HepG2 (cell line): ENCODE measurements around the gene LRRC25. TPM values are rescaled to one million over a fixed set of nuclear protein-coding genes. Genes with fewer than 3 reads are reported as not detected.

Experiments used
- ATAC-seq: fragments of 200-7000 bp; cut with Tn5 transposase; 3 replicates; pipeline ENCODE4 v1.9.1; 2020; ENCODE audit warnings: mild to moderate bottlenecking, moderate library complexity
- BruUV-seq: library from RNA; stranded (reverse); fragments of 400-500 nt; replicated peaks from 2 replicates; lab custom pipeline; 2021; lab: Mats Ljungman, UMichigan
- CTCF ChIA-PET: fragments of 300-600 bp; formaldehyde crosslinking; extraction: SDS; loops from one replicate; lab custom pipeline; 2021; ENCODE audit warnings: low total read pairs, inconsistent platforms, low intra/inter-chr PET ratio; lab: Yijun Ruan, JAX
- POLR2A ChIA-PET: fragments of 350-600 bp; sonication (Branson Sonifier 250); formaldehyde crosslinking; loops from one replicate; lab custom pipeline; 2020; ENCODE audit warnings: antibody characterized with exemption, inconsistent platforms; lab: Yijun Ruan, JAX
- DNase-seq: peaks from one replicate; pipeline ENCODE4 v3.0.0-alpha.2; 2015; ENCODE audit warnings: low spot score
- FAIRE-seq: peaks from 3 replicates; lab custom pipeline; 2011; peaks lifted over from hg19 to GRCh38; lab: Jason Lieb, UNC
- H2AFZ ChIP-seq: one replicate; pipeline ENCODE4 v1.6.1; 2011; ENCODE audit warnings: low read length, inconsistent platforms
- H3K27ac ChIP-seq: fragments of 300-600 bp; 3 replicates; pipeline ENCODE4 v1.8.0; 2011; ENCODE audit warnings: mixed run types, mild to moderate bottlenecking, mixed read lengths, low read length, inconsistent platforms; ENCODE audit not compliant: insufficient read depth; ENCODE audit errors: extremely low read length
- H3K27me3 ChIP-seq, 2 experiments: fragments of 200-600 bp in 1 of 2; 2 replicates in 1 of 2; 3 replicates in 1 of 2; pipeline versions ENCODE4 v1.6.0 to v1.8.0; 2011; ENCODE audit warnings: low read length in 2 of 2, mild to moderate bottlenecking in 2 of 2, moderate library complexity in 2 of 2, inconsistent platforms in 1 of 2; ENCODE audit not compliant: insufficient read depth in 2 of 2, control insufficient read depth in 1 of 2
- H3K36me3 ChIP-seq, 2 experiments: fragments of 200-600 bp in 1 of 2; replicated peaks in 1 of 2; 2 replicates in 1 of 2; 3 replicates in 1 of 2; pipeline versions ENCODE4 v1.5.1 to v1.8.0; 2011; ENCODE audit warnings: low read length in 2 of 2, inconsistent platforms in 1 of 2; ENCODE audit not compliant: insufficient read depth in 2 of 2, control insufficient read depth in 1 of 2
- H3K4me1 ChIP-seq: 2 replicates; pipeline ENCODE4 v1.5.1; 2012; ENCODE audit warnings: low read length, inconsistent platforms; ENCODE audit not compliant: insufficient read depth
- H3K4me2 ChIP-seq: 2 replicates; pipeline ENCODE4 v1.6.0; 2011; ENCODE audit warnings: low read depth, low read length, inconsistent platforms
- H3K4me3 ChIP-seq, 3 experiments: fragments of 200-600 bp in 1 of 3; sonication (generic), shearing (Covaris generic) in 1 of 3; replicated peaks in 1 of 3; 2 replicates each; pipeline ENCODE4 v1.5.1; 2011 to 2016; ENCODE audit warnings: low read length in 3 of 3, inconsistent platforms in 2 of 3, low read depth in 2 of 3, mild to moderate bottlenecking in 2 of 3, control low read depth in 1 of 3, mixed read lengths in 1 of 3; ENCODE audit not compliant: insufficient read depth in 1 of 3
- H3K79me2 ChIP-seq: one replicate; pipeline ENCODE4 v1.6.1; 2011; ENCODE audit warnings: low read length, inconsistent platforms; ENCODE audit not compliant: insufficient read depth
- H3K9ac ChIP-seq: 2 replicates; pipeline ENCODE4 v1.6.0; 2011; ENCODE audit warnings: mild to moderate bottlenecking, low read depth, low read length, inconsistent platforms; ENCODE audit not compliant: insufficient read depth
- H3K9me3 ChIP-seq: 2 replicates; pipeline ENCODE4 v1.5.1; 2012; ENCODE audit warnings: mild to moderate bottlenecking, low read length
- H4K20me1 ChIP-seq: 2 replicates; pipeline ENCODE4 v1.6.0; 2011; ENCODE audit warnings: inconsistent platforms, mild to moderate bottlenecking, low read length, moderate library complexity; ENCODE audit not compliant: insufficient read depth
- ARNTL ChIP-seq: sonication (generic); formaldehyde crosslinking; IDR thresholded peaks from 2 replicates; pipeline ENCODE4 v1.4.0; 2020; ENCODE audit warnings: mild to moderate bottlenecking, missing genetic modification reagents
- CAMTA2 ChIP-seq: sonication (generic); formaldehyde crosslinking; IDR thresholded peaks from 2 replicates; pipeline ENCODE4 v1.4.0; 2020; ENCODE audit warnings: mild to moderate bottlenecking, missing genetic modification reagents, borderline replicate concordance
- ELF3 ChIP-seq: IDR thresholded peaks from 2 replicates; pipeline ENCODE4 v1.6.1; 2016; ENCODE audit warnings: missing genetic modification reagents, missing compliant biosample characterization
- HMG20A ChIP-seq: IDR thresholded peaks from 2 replicates; pipeline ENCODE4 v1.6.1; 2016; ENCODE audit warnings: borderline replicate concordance
- IKZF5 ChIP-seq: IDR thresholded peaks from 2 replicates; pipeline ENCODE4 v1.6.1; 2018; ENCODE audit warnings: missing genetic modification reagents, mild to moderate bottlenecking, missing compliant biosample characterization
- NR2C2 ChIP-seq: sonication (generic); formaldehyde crosslinking; IDR thresholded peaks from 2 replicates; pipeline ENCODE4 v1.4.0; 2020; ENCODE audit warnings: missing genetic modification reagents, mild to moderate bottlenecking, moderate library complexity, borderline replicate concordance
- SKI ChIP-seq: fragments of 450-650 bp; IDR thresholded peaks from one replicate; pipeline ENCODE4 v1.6.1; 2018; ENCODE audit warnings: mild to moderate bottlenecking; ENCODE audit not compliant: partially characterized antibody
- SPEN ChIP-seq: sonication (generic); formaldehyde crosslinking; IDR thresholded peaks from 2 replicates; pipeline ENCODE4 v1.5.1; 2020; ENCODE audit warnings: low read depth, mild to moderate bottlenecking, missing genetic modification reagents
- STAG1 ChIP-seq: sonication (generic); formaldehyde crosslinking; IDR thresholded peaks from 2 replicates; pipeline ENCODE4 v1.4.0; 2020; ENCODE audit warnings: missing genetic modification reagents
- TAF15 ChIP-seq: fragments of 200-400 bp; formaldehyde crosslinking; IDR thresholded peaks from one replicate; pipeline ENCODE4 v1.6.1; 2018; ENCODE audit warnings: mild to moderate bottlenecking, low read depth, low read length; ENCODE audit not compliant: poor library complexity, severe bottlenecking
- ZFP36L2 ChIP-seq: sonication (generic); formaldehyde crosslinking; IDR thresholded peaks from 2 replicates; pipeline ENCODE4 v1.4.0; 2020; ENCODE audit warnings: missing genetic modification reagents
- ZFP90 ChIP-seq: sonication (generic); formaldehyde crosslinking; IDR thresholded peaks from 2 replicates; pipeline ENCODE4 v1.8.0; 2022; ENCODE audit warnings: missing genetic modification reagents, mild to moderate bottlenecking, inconsistent platforms, borderline replicate concordance
- ZFX ChIP-seq: sonication (generic); formaldehyde crosslinking; IDR thresholded peaks from 2 replicates; pipeline ENCODE4 v1.4.0; 2020; ENCODE audit warnings: mild to moderate bottlenecking, low read depth, missing genetic modification reagents, moderate library complexity
- ZNF263 ChIP-seq: sonication (generic); formaldehyde crosslinking; IDR thresholded peaks from 2 replicates; pipeline ENCODE4 v1.4.0; 2020; ENCODE audit warnings: missing genetic modification reagents
- ZNF607 ChIP-seq: sonication (generic); formaldehyde crosslinking; IDR thresholded peaks from 2 replicates; pipeline ENCODE4 v1.5.1; 2020; ENCODE audit warnings: missing genetic modification reagents, mild to moderate bottlenecking, borderline replicate concordance
- WGBS: methylation state at CpG from one replicate; pipeline ENCODE4 v1.1.6; 2017; ENCODE audit warnings: low lambda C conversion rate; 5-methylcytosine and 5-hydroxymethylcytosine counted together
- in situ Hi-C: cut with HindIII; loops from 2 replicates; pipeline ENCODE4 v1.10.0; 2017; ENCODE audit warnings: low pct_unique_long_range_greater_than_20kb; ENCODE audit not compliant: extremely low pct_ligation_motif_present
- intact Hi-C: fragments of 100-400 bp; cut with micrococcal nuclease; formaldehyde crosslinking; loops from one replicate; pipeline ENCODE4 v1.10.0; 2022; ENCODE audit not compliant: unreplicated experiment
- polyA plus RNA-seq, 8 experiments: library from polyadenylated mRNA; depleted of rRNA in 3 of 8; stranded (reverse) in 7 of 8; unstranded in 1 of 8; fragments of >200 nt; fragmentation: Illumina TruSeq in 4 of 8; extraction: Trizol in 4 of 8; gene quantifications; 2 replicates each; pipeline versions ENCODE4 v1.2.1 to v1.2.3, GENCODE V29; 2011 to 2016; ENCODE audit warnings: low read depth in 4 of 8, missing spikeins in 1 of 8, mixed read lengths in 1 of 8; ENCODE audit not compliant: insufficient read depth in 1 of 8
- total RNA-seq, 5 experiments: library from RNA; depleted of rRNA; stranded (reverse); fragments of >200 nt; fragmentation: Illumina TruSeq; extraction: Trizol; gene quantifications; 2 replicates each; pipeline ENCODE4 v1.2.3, GENCODE V29; 2016; ENCODE audit warnings: low read depth in 1 of 5
- TF ChIP-seq, protein P1 (sequence below): sonication (generic); formaldehyde crosslinking; conservative IDR thresholded peaks from 2 replicates; pipeline ENCODE4 v1.4.0; 2020; ENCODE audit warnings: mild to moderate bottlenecking, missing genetic modification reagents, moderate library complexity
- TF ChIP-seq, protein P2 (sequence below): sonication (generic); formaldehyde crosslinking; IDR thresholded peaks from 2 replicates; pipeline ENCODE4 v1.4.0; 2020; ENCODE audit warnings: missing genetic modification reagents

The LRRC25 gene
- total and polyA plus RNA-seq, 2 of the 13 experiments (the other 11 are each of a cell fraction or from before 2014, with no cell fraction given), result 0.13 to 0.53 TPM

- BruUV-seq, result no TSS peak
- peak overlapping the region; percentile 64 for H3K27ac ChIP-seq
- FAIRE-seq (no peak), ATAC-seq (peak; percentile 52), DNase-seq (peak; percentile 55)
- ChIA-PET POLR2A (interaction anchor here (1.0 to 3.7 kb wide), 10 partner anchors 19 to 168 kb away, joined by 3 to 25 read pairs (median 4); partner anchors contain the start of genes GDF15, ISYNA1 and JUND), CTCF (no interaction called here)
- H3K4me2 ChIP-seq, result peak overlapping the region; percentile 85
- no peak overlapping the region for H2AFZ ChIP-seq
- peaks cover 8% of the 10 kb centered on the region; the same call in 1 of the 2 replicates for H4K20me1 ChIP-seq
- no peaks in the 10 kb centered on the region for H3K27me3 ChIP-seq
- 0 out of 5 replicates have a peak, but pooled peaks cover 0 to 3% of the 10 kb centered on the region in 2 experiments for H3K36me3 ChIP-seq
- no peaks in the 10 kb centered on the region for H3K9me3 ChIP-seq
- H3K9ac ChIP-seq, result peak overlapping the region; percentile 73
- in situ Hi-C loops, result loop anchor here (10.0 kb wide), 2 partner anchors 145 to 215 kb away; partner anchors contain the start of genes IQCN and RAB3A
- intact Hi-C loops, result no loop called here
- H3K79me2 ChIP-seq, result peaks cover 31% of the 10 kb centered on the region
- 0% methylated on average over 5 of the region's 97 CpGs for WGBS
- H3K4me3 ChIP-seq, result peak overlapping the region; percentile 60 to 78 (median 76); a peak in 5 of 6 replicates
- peaks cover 58% of the 10 kb centered on the region for H3K4me1 ChIP-seq
- TF ChIP-seq HMG20A (CRISPR knock-in tag), result no peak
- peak; percentile 23 for TF ChIP-seq SKI
- TF ChIP-seq ZFX (CRISPR knock-in tag), result peak; percentile 35
- peak; percentile 73; the same call in 1 of the 2 replicates for TF ChIP-seq CAMTA2 (CRISPR knock-in tag)
- TF ChIP-seq, protein P1, sequence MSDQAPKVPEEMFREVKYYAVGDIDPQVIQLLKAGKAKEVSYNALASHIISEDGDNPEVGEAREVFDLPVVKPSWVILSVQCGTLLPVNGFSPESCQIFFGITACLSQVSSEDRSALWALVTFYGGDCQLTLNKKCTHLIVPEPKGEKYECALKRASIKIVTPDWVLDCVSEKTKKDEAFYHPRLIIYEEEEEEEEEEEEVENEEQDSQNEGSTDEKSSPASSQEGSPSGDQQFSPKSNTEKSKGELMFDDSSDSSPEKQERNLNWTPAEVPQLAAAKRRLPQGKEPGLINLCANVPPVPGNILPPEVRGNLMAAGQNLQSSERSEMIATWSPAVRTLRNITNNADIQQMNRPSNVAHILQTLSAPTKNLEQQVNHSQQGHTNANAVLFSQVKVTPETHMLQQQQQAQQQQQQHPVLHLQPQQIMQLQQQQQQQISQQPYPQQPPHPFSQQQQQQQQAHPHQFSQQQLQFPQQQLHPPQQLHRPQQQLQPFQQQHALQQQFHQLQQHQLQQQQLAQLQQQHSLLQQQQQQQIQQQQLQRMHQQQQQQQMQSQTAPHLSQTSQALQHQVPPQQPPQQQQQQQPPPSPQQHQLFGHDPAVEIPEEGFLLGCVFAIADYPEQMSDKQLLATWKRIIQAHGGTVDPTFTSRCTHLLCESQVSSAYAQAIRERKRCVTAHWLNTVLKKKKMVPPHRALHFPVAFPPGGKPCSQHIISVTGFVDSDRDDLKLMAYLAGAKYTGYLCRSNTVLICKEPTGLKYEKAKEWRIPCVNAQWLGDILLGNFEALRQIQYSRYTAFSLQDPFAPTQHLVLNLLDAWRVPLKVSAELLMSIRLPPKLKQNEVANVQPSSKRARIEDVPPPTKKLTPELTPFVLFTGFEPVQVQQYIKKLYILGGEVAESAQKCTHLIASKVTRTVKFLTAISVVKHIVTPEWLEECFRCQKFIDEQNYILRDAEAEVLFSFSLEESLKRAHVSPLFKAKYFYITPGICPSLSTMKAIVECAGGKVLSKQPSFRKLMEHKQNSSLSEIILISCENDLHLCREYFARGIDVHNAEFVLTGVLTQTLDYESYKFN (CRISPR knock-in tag), result peak; percentile 84
- peak; percentile 40; the same call in 1 of the 2 replicates for TF ChIP-seq ZFP90 (CRISPR knock-in tag)
- no peak for TF ChIP-seq STAG1 (CRISPR knock-in tag)
- 0 out of 2 replicates have a peak, but pooled peaks have one; percentile 11 for TF ChIP-seq ZNF607
- no peak for TF ChIP-seq ZFP36L2 (CRISPR knock-in tag)
- no peak for TF ChIP-seq ELF3 (CRISPR knock-in tag)
- no peak for TF ChIP-seq ZNF263 (CRISPR knock-in tag)
- no peak for TF ChIP-seq ARNTL
- TF ChIP-seq TAF15, result no peak
- no peak; the same call in 1 of the 2 replicates for TF ChIP-seq IKZF5 (CRISPR knock-in tag)
- TF ChIP-seq SPEN, result 0 out of 2 replicates have a peak, but pooled peaks have one; percentile 21
- TF ChIP-seq, protein P2, sequence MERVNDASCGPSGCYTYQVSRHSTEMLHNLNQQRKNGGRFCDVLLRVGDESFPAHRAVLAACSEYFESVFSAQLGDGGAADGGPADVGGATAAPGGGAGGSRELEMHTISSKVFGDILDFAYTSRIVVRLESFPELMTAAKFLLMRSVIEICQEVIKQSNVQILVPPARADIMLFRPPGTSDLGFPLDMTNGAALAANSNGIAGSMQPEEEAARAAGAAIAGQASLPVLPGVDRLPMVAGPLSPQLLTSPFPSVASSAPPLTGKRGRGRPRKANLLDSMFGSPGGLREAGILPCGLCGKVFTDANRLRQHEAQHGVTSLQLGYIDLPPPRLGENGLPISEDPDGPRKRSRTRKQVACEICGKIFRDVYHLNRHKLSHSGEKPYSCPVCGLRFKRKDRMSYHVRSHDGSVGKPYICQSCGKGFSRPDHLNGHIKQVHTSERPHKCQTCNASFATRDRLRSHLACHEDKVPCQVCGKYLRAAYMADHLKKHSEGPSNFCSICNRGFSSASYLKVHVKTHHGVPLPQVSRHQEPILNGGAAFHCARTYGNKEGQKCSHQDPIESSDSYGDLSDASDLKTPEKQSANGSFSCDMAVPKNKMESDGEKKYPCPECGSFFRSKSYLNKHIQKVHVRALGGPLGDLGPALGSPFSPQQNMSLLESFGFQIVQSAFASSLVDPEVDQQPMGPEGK (CRISPR knock-in tag), result peak; percentile 86
- 0 out of 2 replicates have a peak, but pooled peaks have one; percentile 12 for TF ChIP-seq NR2C2 (CRISPR knock-in tag)
These were observed 22.5 kb upstream of the LRRC25 start for GRCh38 chr19:18419699-18420460.
